T-cell (primary cell): Measurements from ENCODE around the gene IQCE. TPM values are rescaled to one million over a fixed set of nuclear protein-coding genes. Genes with fewer than 3 reads are reported as not detected.

ENCODE experiments used
- ATAC-seq, 4 experiments: fragments of 200-7000 bp in 3 of 4; fragments of 150-1000 bp in 1 of 4; cut with Tn5 transposase; replicated peaks in 1 of 4; 1 replicate in 3 of 4; 2 replicates in 1 of 4; pipeline ENCODE4 v1.10.0; 2021; ENCODE audit warnings: moderate library complexity in 3 of 4, mild to moderate bottlenecking in 2 of 4, moderate number of reproducible peaks in 1 of 4
- CTCF ChIA-PET, 2 donors: fragments of 300-600 bp; sonication (Branson Sonifier 250); formaldehyde crosslinking; loops; one replicate each; lab custom pipeline; 2022; ENCODE audit warnings: antibody characterized with exemption in 2 of 2; lab: Charles Lee
- POLR2A ChIA-PET, 2 donors: fragments of 300-600 bp; sonication (Branson Sonifier 250); formaldehyde crosslinking; loops; one replicate each; lab custom pipeline; 2022; ENCODE audit warnings: antibody characterized with exemption in 2 of 2; lab: Charles Lee
- DNase-seq, 35 experiments: peaks; one replicate each; pipeline versions ENCODE4 v3.0.0 to v3.0.0-alpha.2; 2013 to 2023
- H3K27ac ChIP-seq: one replicate; pipeline ENCODE4 v1.5.1; 2013; ENCODE audit warnings: low read length
- H3K27me3 ChIP-seq, 2 experiments: replicated peaks in 1 of 2; 1 replicate in 1 of 2; 2 replicates in 1 of 2; pipeline versions ENCODE4 v1.6.1 to v1.7.0; 2013; ENCODE audit warnings: low read length in 1 of 2, mixed read lengths in 1 of 2; ENCODE audit not compliant: control insufficient read depth in 2 of 2, insufficient read depth in 2 of 2; ENCODE audit errors: extremely low read depth in 1 of 2
- H3K36me3 ChIP-seq, 2 donors: 1 replicate in 1 of 2; 2 replicates in 1 of 2; pipeline versions ENCODE4 v1.6.1 to v1.7.0; 2013; ENCODE audit warnings: low read length in 1 of 2; ENCODE audit not compliant: control insufficient read depth in 2 of 2, insufficient read depth in 1 of 2; ENCODE audit errors: extremely low read depth in 1 of 2
- H3K4me1 ChIP-seq, 2 experiments: 1 replicate in 1 of 2; 2 replicates in 1 of 2; pipeline versions ENCODE4 v1.6.1 to v1.7.0; 2013; ENCODE audit warnings: low read length in 2 of 2, mixed read lengths in 1 of 2; ENCODE audit not compliant: insufficient read depth in 2 of 2, control insufficient read depth in 1 of 2; ENCODE audit errors: extremely low read depth in 1 of 2
- H3K4me3 ChIP-seq, 2 donors: 1 replicate in 1 of 2; 2 replicates in 1 of 2; pipeline versions ENCODE4 v1.5.1 to v1.7.0; 2013; ENCODE audit warnings: mild to moderate bottlenecking in 2 of 2, low read length in 1 of 2, moderate library complexity in 1 of 2; ENCODE audit not compliant: control insufficient read depth in 1 of 2; ENCODE audit errors: extremely low read depth in 1 of 2
- H3K9me3 ChIP-seq: 2 replicates; pipeline ENCODE4 v1.7.0; 2013
- H3K27ac Mint-ChIP-seq, 2 donors: one replicate each; pipeline ENCODE4 v1.8.0; 2020 to 2021; ENCODE audit warnings: mild to moderate bottlenecking in 2 of 2, mixed read lengths in 2 of 2
- H3K27me3 Mint-ChIP-seq, 2 donors: one replicate each; pipeline ENCODE4 v1.8.0; 2021 to 2022; ENCODE audit warnings: mixed read lengths in 2 of 2
- H3K36me3 Mint-ChIP-seq: one replicate; pipeline ENCODE4 v1.8.0; 2021; ENCODE audit warnings: mixed read lengths
- H3K4me1 Mint-ChIP-seq, 3 donors: one replicate each; pipeline ENCODE4 v1.8.0; 2020 to 2022; ENCODE audit warnings: mixed read lengths in 3 of 3, mild to moderate bottlenecking in 1 of 3
- H3K4me3 Mint-ChIP-seq, 3 donors: one replicate each; pipeline ENCODE4 v1.8.0; 2020 to 2022; ENCODE audit warnings: mild to moderate bottlenecking in 3 of 3, mixed read lengths in 3 of 3, moderate library complexity in 3 of 3
- H3K9me3 Mint-ChIP-seq, 3 donors: one replicate each; pipeline ENCODE4 v1.8.0; 2020 to 2022; ENCODE audit warnings: mixed read lengths in 3 of 3
- WGBS: methylation state at CpG from one replicate; pipeline ENCODE4 v1.1.5; 2013; ENCODE audit warnings: missing lambda C conversion rate; ENCODE audit not compliant: insufficient coverage; 5-methylcytosine and 5-hydroxymethylcytosine counted together
- total RNA-seq, 35 experiments: library from RNA in 6 of 35; stranded (reverse) in 6 of 35; fragments of 120-200 nt in 1 of 35; gene quantifications; one replicate each; pipeline versions ENCODE4 v1.2.1 to v1.2.4 and lab custom pipeline; 2013 to 2026

IQCE gene
- total RNA-seq, 5 donors from 2014 or later (not counting 1 experiment from before 2014, with no cell fraction given) = 4.5 to 11.7 (median 8.0) TPM

- no peak for DNase-seq
- H3K4me1 ChIP-seq = peaks cover 12 to 47% of the 10 kb centered on the region in 2 experiments
- H3K27ac Mint-ChIP-seq = peak overlapping the region; percentile 11 to 81
- H3K4me3 Mint-ChIP-seq = peak overlapping the region in 1 of 3 donors; percentile 72
- H3K27ac ChIP-seq = no peak overlapping the region
- CTCF ChIA-PET = no interaction called here
- no peaks in the 10 kb centered on the region for H3K9me3 Mint-ChIP-seq
- POLR2A ChIA-PET = no interaction called here
- WGBS = 78% methylated on average over 6 of the region's 8 CpGs
- H3K36me3 ChIP-seq = no peaks in the 10 kb centered on the region
- no peak overlapping the region for H3K4me3 ChIP-seq
- H3K4me1 Mint-ChIP-seq = peaks cover 31 to 39% (median 38%) of the 10 kb centered on the region in 3 donors
- H3K27me3 Mint-ChIP-seq = no peaks in the 10 kb centered on the region
- no peaks in the 10 kb centered on the region for H3K9me3 ChIP-seq
- ATAC-seq = no peak
- no peaks in the 10 kb centered on the region for H3K27me3 ChIP-seq
- H3K36me3 Mint-ChIP-seq = peaks cover 8% of the 10 kb centered on the region
Observed at GRCh38 chr7:2517026-2517425, 41.8 kb upstream of the IQCE start.

GRCh38 chr7:2517678-2518507 is 40.9 kb upstream of the IQCE start:
- Histone ChIP-seq H3K27ac (no peak overlapping the region), H3K4me3 (no peak overlapping the region), H3K4me1 (peaks cover 8 to 47% of the 10 kb centered on the region in 2 experiments), H3K27me3 (no peaks in the 10 kb centered on the region), H3K36me3 (no peaks in the 10 kb centered on the region), H3K9me3 (no peaks in the 10 kb centered on the region)
- Mint-ChIP-seq H3K4me3 (peak overlapping the region; percentile 66 to 78 (median 72)), H3K9me3 (no peaks in the 10 kb centered on the region), H3K36me3 (peaks cover 12% of the 10 kb centered on the region), H3K27me3 (no peaks in the 10 kb centered on the region), H3K27ac (peak overlapping the region; percentile 61 to 81), H3K4me1 (peaks cover 25 to 37% (median 35%) of the 10 kb centered on the region in 3 donors)
- WGBS = 92% methylated on average over 15 of the region's 18 CpGs
- no peak for DNase-seq
- CTCF ChIA-PET = no interaction called here
- POLR2A ChIA-PET = no interaction called here
- no peak for ATAC-seq

- Histone ChIP-seq H3K9me3 (no peaks in the 10 kb centered on the region), H3K4me3 (peak overlapping the region; percentile 29 to 50), H3K4me1 (peaks cover 10 to 47% of the 10 kb centered on the region in 2 experiments), H3K27ac (peak overlapping the region; percentile 25), H3K36me3 (peaks cover 0 to 2% of the 10 kb centered on the region in 2 donors), H3K27me3 (no peaks in the 10 kb centered on the region)
- Mint-ChIP-seq H3K4me3 (peak overlapping the region; percentile 72 to 78 (median 74)), H3K27me3 (no peaks in the 10 kb centered on the region), H3K4me1 (peaks cover 21 to 35% (median 34%) of the 10 kb centered on the region in 3 donors), H3K36me3 (peaks cover 13% of the 10 kb centered on the region), H3K9me3 (no peaks in the 10 kb centered on the region), H3K27ac (peak overlapping the region; percentile 64 to 78)
- ChIA-PET CTCF (no interaction called here), POLR2A (no interaction called here)
- ATAC-seq (no peak), DNase-seq (no peak)
- WGBS = 4% methylated on average over 34 of the region's 41 CpGs
Observed at GRCh38 chr7:2518737-2519118, 40.1 kb upstream of the IQCE start.

GRCh38 chr7:2519119-2519930 is 39.5 kb upstream of the IQCE start, which contains the start of gene LFNG:
Gene LFNG (plus strand): TSS chr7:2519774. CDS start chr7:2519862, 88 bp downstream.
- CTCF ChIA-PET = interaction anchor here in 1 of 2 donors (0.6 kb wide), 1 partner anchor 56 kb away, joined by 5 read pairs; no protein-coding TSS in a partner anchor
- Mint-ChIP-seq H3K27me3 (no peaks in the 10 kb centered on the region), H3K9me3 (no peaks in the 10 kb centered on the region), H3K27ac (peak within 1 kb of the TSS; percentile 90 to 91), H3K4me1 (peaks cover 24 to 38% (median 36%) of the 10 kb centered on the region in 3 donors), H3K36me3 (peaks cover 13% of the 10 kb centered on the region), H3K4me3 (peak within 1 kb of the TSS; percentile 94 to 99 (median 97))
- Histone ChIP-seq H3K9me3 (no peaks in the 10 kb centered on the region), H3K36me3 (peaks cover 0 to 8% of the 10 kb centered on the region in 2 donors), H3K27ac (peak within 1 kb of the TSS; percentile 76), H3K27me3 (no peaks in the 10 kb centered on the region), H3K4me3 (peak within 1 kb of the TSS; percentile 83 to 98), H3K4me1 (peaks cover 12 to 50% of the 10 kb centered on the region in 2 experiments)
- WGBS = under 1% methylated on average over 94 of the region's 95 CpGs
- DNase-seq (peak; percentile 45 to 93 (median 68)), ATAC-seq (peak; percentile 78 to 80 (median 80))
- POLR2A ChIA-PET = no interaction called here

GRCh38 chr7:2520131-2520760 is 38.5 kb upstream of the IQCE start:
- CTCF ChIA-PET = interaction anchor here (0.6 to 0.7 kb wide), 3 partner anchors 10 to 57 kb away, joined by 3 to 7 read pairs (median 5); no protein-coding TSS in a partner anchor
- peaks cover 16 to 59% of the 10 kb centered on the region in 2 experiments for H3K4me1 ChIP-seq
- peaks cover 2 to 18% of the 10 kb centered on the region in 2 donors for H3K36me3 ChIP-seq

More at GRCh38 chr7:2520131-2520760, 38.5 kb upstream of the IQCE start:
- Mint-ChIP-seq H3K9me3 (no peaks in the 10 kb centered on the region), H3K4me3 (peak overlapping the region; percentile 94 to 99 (median 97)), H3K27me3 (no peaks in the 10 kb centered on the region), H3K36me3 (peaks cover 13% of the 10 kb centered on the region), H3K27ac (peak overlapping the region; percentile 90 to 91), H3K4me1 (peaks cover 26 to 40% (median 38%) of the 10 kb centered on the region in 3 donors)
- Histone ChIP-seq H3K9me3 (no peaks in the 10 kb centered on the region), H3K27ac (peak overlapping the region; percentile 76), H3K27me3 (no peaks in the 10 kb centered on the region), H3K4me3 (peak overlapping the region; percentile 83 to 98)
- DNase-seq = peak in 3 of 35 experiments; percentile 32 to 39 (median 35)
- ATAC-seq = no peak
- POLR2A ChIA-PET = no interaction called here
- under 1% methylated on average over 33 of the region's 37 CpGs for WGBS
